Stomach (tissue), 4 donors: ENCODE measurements around the gene MAPK1.

Experiments used
- EP300 ChIP-seq: sonication (generic); formaldehyde crosslinking; IDR thresholded peaks from one replicate; pipeline ENCODE4 v1.6.1; 2017; ENCODE audit warnings: antibody characterized with exemption
- POLR2A ChIP-seq, 4 donors: fragments of 450-650 bp; IDR thresholded peaks; one replicate each; pipeline ENCODE4 v1.6.1; 2016; ENCODE audit warnings: antibody characterized with exemption in 4 of 4, control low read depth in 2 of 4, mild to moderate bottlenecking in 1 of 4, moderate library complexity in 1 of 4
- POLR2AphosphoS5 ChIP-seq, 3 donors: sonication (generic); formaldehyde crosslinking; IDR thresholded peaks; one replicate each; pipeline ENCODE4 v1.6.1; 2016; ENCODE audit warnings: antibody characterized with exemption in 3 of 3
- TF ChIP-seq, protein P1 (sequence below), 7 experiments: fragments of 450-650 bp in 4 of 7; fragments of 200-600 bp in 3 of 7; sonication (generic) in 3 of 7; IDR thresholded peaks; one replicate each; pipeline ENCODE4 v1.5.1; 2016 to 2019; ENCODE audit warnings: antibody characterized with exemption in 7 of 7, control low read depth in 2 of 7, mild to moderate bottlenecking in 1 of 7

GRCh38 chr22:21738081-21738480 is 129.4 kb downstream of the MAPK1 start:
- TF ChIP-seq, protein P1, sequence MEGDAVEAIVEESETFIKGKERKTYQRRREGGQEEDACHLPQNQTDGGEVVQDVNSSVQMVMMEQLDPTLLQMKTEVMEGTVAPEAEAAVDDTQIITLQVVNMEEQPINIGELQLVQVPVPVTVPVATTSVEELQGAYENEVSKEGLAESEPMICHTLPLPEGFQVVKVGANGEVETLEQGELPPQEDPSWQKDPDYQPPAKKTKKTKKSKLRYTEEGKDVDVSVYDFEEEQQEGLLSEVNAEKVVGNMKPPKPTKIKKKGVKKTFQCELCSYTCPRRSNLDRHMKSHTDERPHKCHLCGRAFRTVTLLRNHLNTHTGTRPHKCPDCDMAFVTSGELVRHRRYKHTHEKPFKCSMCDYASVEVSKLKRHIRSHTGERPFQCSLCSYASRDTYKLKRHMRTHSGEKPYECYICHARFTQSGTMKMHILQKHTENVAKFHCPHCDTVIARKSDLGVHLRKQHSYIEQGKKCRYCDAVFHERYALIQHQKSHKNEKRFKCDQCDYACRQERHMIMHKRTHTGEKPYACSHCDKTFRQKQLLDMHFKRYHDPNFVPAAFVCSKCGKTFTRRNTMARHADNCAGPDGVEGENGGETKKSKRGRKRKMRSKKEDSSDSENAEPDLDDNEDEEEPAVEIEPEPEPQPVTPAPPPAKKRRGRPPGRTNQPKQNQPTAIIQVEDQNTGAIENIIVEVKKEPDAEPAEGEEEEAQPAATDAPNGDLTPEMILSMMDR (IDR thresholded peaks at IDR 0.05) = no peak
- TF ChIP-seq POLR2A (IDR thresholded peaks at IDR 0.05) (no peak), EP300 (no peak), POLR2AphosphoS5 (IDR thresholded peaks at IDR 0.05) (no peak)
